ENCODE results near the gene RPS6KA4.
A peak's percentile ranks its signal among the peaks of the same experiment; 100 is the strongest.

The RPS6KA4 gene

GRCh38 chr11:64391839-64392238, 32.9 kb downstream of the RPS6KA4 start:
- DNase-seq: no peak

GRCh38 chr11:64395545-64396078, 36.6 kb downstream of the RPS6KA4 start:
- peak; percentile 42 for DNase-seq

GRCh38 chr11:64396079-64396591, 37.2 kb downstream of the RPS6KA4 start:
- DNase-seq: peak; percentile 21

- DNase-seq: peak; percentile 36
Measured at GRCh38 chr11:64400102-64400501, 41.1 kb downstream of the RPS6KA4 start.

- DNase-seq: no peak
Measured at GRCh38 chr11:64400667-64401066, 41.7 kb downstream of the RPS6KA4 start.

GRCh38 chr11:64401775-64402174, 42.8 kb downstream of the RPS6KA4 start:
- no peak for DNase-seq

GRCh38 chr11:64403106-64403505, 44.1 kb downstream of the RPS6KA4 start:
- DNase-seq: no peak

GRCh38 chr11:64406221-64406946, 47.4 kb downstream of the RPS6KA4 start:
- no peak for DNase-seq

- no peak for DNase-seq
Measured at GRCh38 chr11:64407221-64407620, 48.3 kb downstream of the RPS6KA4 start.

- DNase-seq: no peak
Measured at GRCh38 chr11:64407630-64408029, 48.7 kb downstream of the RPS6KA4 start.

GRCh38 chr11:64409278-64409677, 50.3 kb downstream of the RPS6KA4 start:
- no peak for DNase-seq

- peak; percentile 28 for DNase-seq
Measured at GRCh38 chr11:64409707-64410403, 50.9 kb downstream of the RPS6KA4 start.

GRCh38 chr11:64410404-64410734, 51.4 kb downstream of the RPS6KA4 start:
- no peak for DNase-seq

GRCh38 chr11:64413417-64413816, 54.5 kb downstream of the RPS6KA4 start:
- DNase-seq: no peak

GRCh38 chr11:64415286-64415685, 56.3 kb downstream of the RPS6KA4 start:
- no peak for DNase-seq

GRCh38 chr11:64415996-64416728, 57.2 kb downstream of the RPS6KA4 start:
- no peak for DNase-seq

- DNase-seq: peak; percentile 32
Measured at GRCh38 chr11:64418233-64418632, 59.3 kb downstream of the RPS6KA4 start.

- DNase-seq: no peak
Measured at GRCh38 chr11:64419257-64419790, 60.4 kb downstream of the RPS6KA4 start.

- DNase-seq: no peak
Measured at GRCh38 chr11:64419818-64420485, 61.0 kb downstream of the RPS6KA4 start.

Measured in suppressor macrophage treated with lipopolysaccharide for 4 hours (primary cell).